ENCODE results near the gene CFAP251.

DNA sequence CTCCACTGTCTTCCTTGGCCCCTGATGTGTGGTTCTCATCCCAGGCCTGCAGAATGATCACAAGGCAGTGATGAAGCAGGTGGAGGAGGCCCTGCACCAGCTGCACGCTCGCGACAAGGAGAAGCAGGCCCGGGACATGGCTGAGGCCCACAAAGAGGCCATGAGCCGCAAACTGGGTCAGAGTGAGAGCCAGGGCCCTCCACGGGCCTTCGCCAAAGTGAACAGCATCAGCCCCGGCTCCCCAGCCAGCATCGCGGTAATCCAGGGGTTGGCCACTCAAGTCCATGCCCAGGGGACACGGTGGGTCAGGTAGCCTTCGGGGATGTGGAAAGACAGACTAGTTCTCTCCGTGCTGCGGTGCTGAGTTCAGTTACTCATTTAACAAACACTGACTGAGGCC is 18.8 kb upstream of the CFAP251 start:
- TF ChIP-seq ZNF121 (tag by site-specific recombination; IDR thresholded peaks at IDR 0.05) = no peak
- TF ChIP-seq, protein P1, sequence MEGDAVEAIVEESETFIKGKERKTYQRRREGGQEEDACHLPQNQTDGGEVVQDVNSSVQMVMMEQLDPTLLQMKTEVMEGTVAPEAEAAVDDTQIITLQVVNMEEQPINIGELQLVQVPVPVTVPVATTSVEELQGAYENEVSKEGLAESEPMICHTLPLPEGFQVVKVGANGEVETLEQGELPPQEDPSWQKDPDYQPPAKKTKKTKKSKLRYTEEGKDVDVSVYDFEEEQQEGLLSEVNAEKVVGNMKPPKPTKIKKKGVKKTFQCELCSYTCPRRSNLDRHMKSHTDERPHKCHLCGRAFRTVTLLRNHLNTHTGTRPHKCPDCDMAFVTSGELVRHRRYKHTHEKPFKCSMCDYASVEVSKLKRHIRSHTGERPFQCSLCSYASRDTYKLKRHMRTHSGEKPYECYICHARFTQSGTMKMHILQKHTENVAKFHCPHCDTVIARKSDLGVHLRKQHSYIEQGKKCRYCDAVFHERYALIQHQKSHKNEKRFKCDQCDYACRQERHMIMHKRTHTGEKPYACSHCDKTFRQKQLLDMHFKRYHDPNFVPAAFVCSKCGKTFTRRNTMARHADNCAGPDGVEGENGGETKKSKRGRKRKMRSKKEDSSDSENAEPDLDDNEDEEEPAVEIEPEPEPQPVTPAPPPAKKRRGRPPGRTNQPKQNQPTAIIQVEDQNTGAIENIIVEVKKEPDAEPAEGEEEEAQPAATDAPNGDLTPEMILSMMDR (tag by site-specific recombination; IDR thresholded peaks at IDR 0.05) = no peak
- TF ChIP-seq GLIS1 (tag by site-specific recombination; IDR thresholded peaks at IDR 0.05) = no peak
